Mesendoderm (in vitro differentiated cells): ENCODE results near the gene MRM1.

Experiments used
- DNase-seq: peaks from one replicate; pipeline ENCODE4 v3.0.0; 2013
- H2AK5ac ChIP-seq: 2 replicates; pipeline ENCODE4 v1.6.1; 2013; ENCODE audit warnings: low read length, inconsistent platforms
- H2BK120ac ChIP-seq: 2 replicates; pipeline ENCODE4 v1.6.1; 2013; ENCODE audit warnings: low read depth, mild to moderate bottlenecking, low read length, moderate library complexity, mixed read lengths
- H2BK15ac ChIP-seq: replicated peaks from 2 replicates; pipeline ENCODE4 v1.6.1; 2013; ENCODE audit warnings: low read depth, mild to moderate bottlenecking, moderate library complexity
- H2BK5ac ChIP-seq: 2 replicates; pipeline ENCODE4 v1.6.1; 2013; ENCODE audit warnings: low read length, inconsistent platforms
- H3K18ac ChIP-seq: 2 replicates; pipeline ENCODE4 v1.6.1; 2013; ENCODE audit warnings: mild to moderate bottlenecking, low read length, mixed read lengths
- H3K23ac ChIP-seq: one replicate; pipeline ENCODE4 v1.6.1; 2013; ENCODE audit warnings: low read length
- H3K27ac ChIP-seq: 2 replicates; pipeline ENCODE4 v1.5.1; 2013; ENCODE audit warnings: low read depth, mild to moderate bottlenecking, inconsistent platforms, low read length, moderate library complexity
- H3K27me3 ChIP-seq: 2 replicates; pipeline ENCODE4 v1.6.1; 2013; ENCODE audit warnings: low read length, control low read depth, mild to moderate bottlenecking, inconsistent platforms; ENCODE audit not compliant: insufficient read depth, poor library complexity
- H3K36me3 ChIP-seq: 2 replicates; pipeline ENCODE4 v1.6.1; 2013; ENCODE audit warnings: low read length, inconsistent platforms; ENCODE audit not compliant: control insufficient read depth, insufficient read depth
- H3K4ac ChIP-seq: one replicate; pipeline ENCODE4 v1.6.1; 2013; ENCODE audit warnings: low read depth, mild to moderate bottlenecking, low read length, moderate library complexity
- H3K4me1 ChIP-seq: 2 replicates; pipeline ENCODE4 v1.6.1; 2013; ENCODE audit warnings: low read depth, low read length, inconsistent platforms; ENCODE audit not compliant: control insufficient read depth
- H3K4me2 ChIP-seq: 2 replicates; pipeline ENCODE4 v1.6.1; 2013; ENCODE audit warnings: low read length
- H3K4me3 ChIP-seq: 2 replicates; pipeline ENCODE4 v1.5.1; 2013; ENCODE audit warnings: mild to moderate bottlenecking, low read length
- H3K56ac ChIP-seq: one replicate; pipeline ENCODE4 v1.6.1; 2013; ENCODE audit warnings: low read length
- H3K79me1 ChIP-seq: 2 replicates; pipeline ENCODE4 v1.6.1; 2013; ENCODE audit warnings: low read length, inconsistent platforms
- H3K79me2 ChIP-seq: 2 replicates; pipeline ENCODE4 v1.6.1; 2013; ENCODE audit warnings: mild to moderate bottlenecking, low read length; ENCODE audit not compliant: control insufficient read depth, insufficient read depth
- H3K9ac ChIP-seq: 2 replicates; pipeline ENCODE4 v1.6.1; 2013; ENCODE audit warnings: low read length, inconsistent platforms
- H4K5ac ChIP-seq: one replicate; pipeline ENCODE4 v1.6.1; 2013; ENCODE audit warnings: low read length
- H4K8ac ChIP-seq: one replicate; pipeline ENCODE4 v1.6.1; 2013; ENCODE audit warnings: low read depth, mild to moderate bottlenecking, control low read depth, low read length, moderate library complexity
- WGBS: extraction: QIAGEN DNeasy Blood & Tissue Kit; methylation state at CpG from one replicate; pipeline ENCODE4 v1.1.7; 2013; ENCODE audit warnings: low lambda C conversion rate, missing lambda C conversion rate; ENCODE audit not compliant: insufficient coverage; ENCODE audit errors: extremely low coverage; 5-methylcytosine and 5-hydroxymethylcytosine counted together

MRM1 gene

DNA sequence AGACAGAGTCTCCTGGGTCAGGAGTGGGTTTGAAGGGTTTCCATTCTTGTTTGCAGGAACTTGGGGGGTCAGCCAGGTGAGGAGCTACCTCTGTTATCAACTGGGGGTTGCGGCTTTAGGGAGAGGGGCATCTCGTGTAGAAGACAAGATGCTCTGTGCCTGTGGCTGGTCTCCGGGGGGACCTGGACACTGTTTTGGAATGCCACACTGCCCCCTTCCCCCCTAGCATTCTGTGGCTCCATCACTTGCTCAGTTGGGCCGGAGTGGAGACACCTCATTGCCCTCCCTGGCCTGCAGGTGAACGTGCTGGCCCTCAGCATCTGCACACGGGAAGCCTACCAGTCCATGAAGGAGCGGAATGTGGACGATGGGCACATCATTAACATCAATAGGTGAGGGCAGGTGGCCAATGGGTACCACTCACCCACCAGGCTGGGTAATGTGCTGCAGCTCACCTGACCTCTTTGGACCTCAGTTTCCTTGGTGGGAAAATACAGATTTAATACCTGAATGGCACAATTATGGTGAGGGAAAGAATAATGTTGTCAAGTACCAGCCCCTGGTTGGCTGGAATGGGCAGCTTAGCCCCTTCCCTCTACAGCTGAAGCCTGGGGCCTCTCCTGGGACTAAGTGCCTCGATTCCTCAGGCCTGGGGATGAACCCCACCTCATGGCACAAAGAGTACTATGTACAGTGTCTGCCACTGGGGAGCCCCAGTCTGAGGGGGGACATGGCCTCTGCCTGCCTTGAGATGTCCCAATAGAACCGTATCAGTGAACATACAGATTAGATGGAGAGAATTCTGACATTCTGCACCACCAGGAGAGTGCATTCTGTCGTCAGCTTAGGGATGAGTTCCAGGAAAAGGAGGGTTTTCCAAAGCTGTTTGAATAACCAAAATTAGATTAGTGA lies 3.3 kb upstream of the MRM1 start:
- peaks cover 10% of the 10 kb centered on the region for H3K79me2 ChIP-seq
- H2BK5ac ChIP-seq = no peak overlapping the region
- H3K4ac ChIP-seq = no peak overlapping the region
- H4K8ac ChIP-seq = no peak overlapping the region
- WGBS = no CpG with 5 or more reads among the region's 11 CpGs
- H2BK120ac ChIP-seq = no peak overlapping the region
- no peak overlapping the region for H4K5ac ChIP-seq
- H3K4me1 ChIP-seq = peaks cover 6% of the 10 kb centered on the region
- no peak overlapping the region for H2BK15ac ChIP-seq
- H3K9ac ChIP-seq = no peak overlapping the region
- H3K27ac ChIP-seq = no peak overlapping the region
- H3K36me3 ChIP-seq = peaks cover 2% of the 10 kb centered on the region
- peaks cover 15% of the 10 kb centered on the region for H3K79me1 ChIP-seq
- H3K27me3 ChIP-seq = no peaks in the 10 kb centered on the region
- DNase-seq = no peak
- H3K4me3 ChIP-seq = no peak overlapping the region
- H3K23ac ChIP-seq = no peak overlapping the region
- H3K4me2 ChIP-seq = no peak overlapping the region
- no peak overlapping the region for H3K18ac ChIP-seq
- H2AK5ac ChIP-seq = no peak overlapping the region
- no peak overlapping the region for H3K56ac ChIP-seq

DNA sequence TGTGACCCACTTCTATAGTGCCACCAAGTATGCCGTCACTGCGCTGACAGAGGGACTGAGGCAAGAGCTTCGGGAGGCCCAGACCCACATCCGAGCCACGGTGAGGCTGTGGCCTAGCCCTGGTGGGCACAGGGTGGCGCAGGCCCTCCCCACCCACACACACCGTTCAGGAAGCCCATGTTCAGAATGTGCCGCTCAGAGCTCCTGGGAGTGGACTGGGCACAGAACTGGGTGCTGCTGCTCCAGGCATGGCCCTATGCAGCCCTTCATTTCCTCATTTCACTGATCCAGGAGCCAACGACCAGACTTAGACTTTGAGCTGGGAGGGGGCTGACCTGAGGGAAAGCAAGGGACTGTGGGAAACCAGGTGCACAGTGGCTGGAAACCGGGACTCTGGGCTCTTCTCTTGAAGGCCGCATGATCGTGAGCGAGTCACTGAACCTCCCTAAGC lies 2.4 kb upstream of the MRM1 start:
- no peak overlapping the region for H3K23ac ChIP-seq
- H3K4me1 ChIP-seq = peaks cover 4% of the 10 kb centered on the region
- no peak overlapping the region for H2BK120ac ChIP-seq
- WGBS = no CpG with 5 or more reads among the region's 13 CpGs
- no peak overlapping the region for H4K5ac ChIP-seq
- peaks cover 10% of the 10 kb centered on the region for H3K79me1 ChIP-seq
- DNase-seq = no peak
- H2BK5ac ChIP-seq = no peak overlapping the region
- no peak overlapping the region for H3K4me3 ChIP-seq
- no peaks in the 10 kb centered on the region for H3K27me3 ChIP-seq
- H3K79me2 ChIP-seq = peaks cover 6% of the 10 kb centered on the region
- no peak overlapping the region for H3K9ac ChIP-seq
- peaks cover 2% of the 10 kb centered on the region for H3K36me3 ChIP-seq
- no peak overlapping the region for H3K4me2 ChIP-seq
- H3K4ac ChIP-seq = no peak overlapping the region
- H4K8ac ChIP-seq = no peak overlapping the region
- no peak overlapping the region for H3K18ac ChIP-seq
- no peak overlapping the region for H2BK15ac ChIP-seq
- H3K27ac ChIP-seq = no peak overlapping the region
- H3K56ac ChIP-seq = no peak overlapping the region
- H2AK5ac ChIP-seq = no peak overlapping the region

DNA sequence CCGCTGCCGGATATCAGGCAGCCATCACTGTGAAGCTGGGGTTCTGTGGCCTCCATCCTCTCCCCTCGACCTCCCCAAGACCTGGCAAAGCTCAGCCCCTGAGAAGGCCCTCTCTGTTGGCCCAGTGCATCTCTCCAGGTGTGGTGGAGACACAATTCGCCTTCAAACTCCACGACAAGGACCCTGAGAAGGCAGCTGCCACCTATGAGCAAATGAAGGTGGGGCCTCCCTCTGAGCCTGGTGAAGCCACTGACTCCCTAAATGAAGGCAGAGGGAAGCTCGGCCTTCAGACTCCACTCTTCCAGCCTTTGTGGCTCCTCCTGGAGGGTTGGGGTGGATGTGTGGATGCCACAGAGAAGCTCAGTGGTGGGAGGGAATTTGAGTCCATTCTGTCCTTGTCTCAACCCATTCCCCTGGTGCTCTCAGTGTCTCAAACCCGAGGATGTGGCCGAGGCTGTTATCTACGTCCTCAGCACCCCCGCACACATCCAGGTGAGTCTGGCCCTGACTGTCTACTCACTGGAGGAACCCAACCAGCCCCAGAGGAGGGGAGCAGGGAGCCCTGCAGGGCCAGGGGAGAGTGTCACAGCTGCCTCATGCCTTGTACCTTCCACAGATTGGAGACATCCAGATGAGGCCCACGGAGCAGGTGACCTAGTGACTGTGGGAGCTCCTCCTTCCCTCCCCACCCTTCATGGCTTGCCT lies 1.7 kb upstream of the MRM1 start:
- H3K79me1 ChIP-seq = peaks cover 14% of the 10 kb centered on the region
- H4K8ac ChIP-seq = no peak overlapping the region
- H3K18ac ChIP-seq = no peak overlapping the region
- no peak overlapping the region for H3K9ac ChIP-seq
- H3K56ac ChIP-seq = peak overlapping the region; percentile 34
- H2BK120ac ChIP-seq = no peak overlapping the region
- no peak overlapping the region for H2BK15ac ChIP-seq
- peaks cover 8% of the 10 kb centered on the region for H3K79me2 ChIP-seq
- no peaks in the 10 kb centered on the region for H3K27me3 ChIP-seq
- no peak overlapping the region for H3K4me3 ChIP-seq
- no peak for DNase-seq
- no peak overlapping the region for H3K4me2 ChIP-seq
- H4K5ac ChIP-seq = no peak overlapping the region
- H3K36me3 ChIP-seq = peaks cover 2% of the 10 kb centered on the region
- WGBS = no CpG with 5 or more reads among the region's 11 CpGs
- H3K4me1 ChIP-seq = peaks cover 7% of the 10 kb centered on the region
- H3K4ac ChIP-seq = no peak overlapping the region
- no peak overlapping the region for H2BK5ac ChIP-seq
- H3K23ac ChIP-seq = no peak overlapping the region
- H2AK5ac ChIP-seq = no peak overlapping the region
- no peak overlapping the region for H3K27ac ChIP-seq

DNA sequence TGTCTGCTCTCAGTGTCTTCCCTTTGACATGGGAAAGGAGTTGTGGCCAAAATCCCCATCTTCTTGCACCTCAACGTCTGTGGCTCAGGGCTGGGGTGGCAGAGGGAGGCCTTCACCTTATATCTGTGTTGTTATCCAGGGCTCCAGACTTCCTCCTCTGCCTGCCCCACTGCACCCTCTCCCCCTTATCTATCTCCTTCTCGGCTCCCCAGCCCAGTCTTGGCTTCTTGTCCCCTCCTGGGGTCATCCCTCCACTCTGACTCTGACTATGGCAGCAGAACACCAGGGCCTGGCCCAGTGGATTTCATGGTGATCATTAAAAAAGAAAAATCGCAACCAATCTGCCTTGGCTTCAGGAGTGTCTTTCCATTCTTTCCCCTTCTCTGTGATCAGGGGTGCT lies 918 bp upstream of the MRM1 start:
- DNase-seq = no peak
- peak overlapping the region; percentile 81 for H3K27ac ChIP-seq

DNA sequence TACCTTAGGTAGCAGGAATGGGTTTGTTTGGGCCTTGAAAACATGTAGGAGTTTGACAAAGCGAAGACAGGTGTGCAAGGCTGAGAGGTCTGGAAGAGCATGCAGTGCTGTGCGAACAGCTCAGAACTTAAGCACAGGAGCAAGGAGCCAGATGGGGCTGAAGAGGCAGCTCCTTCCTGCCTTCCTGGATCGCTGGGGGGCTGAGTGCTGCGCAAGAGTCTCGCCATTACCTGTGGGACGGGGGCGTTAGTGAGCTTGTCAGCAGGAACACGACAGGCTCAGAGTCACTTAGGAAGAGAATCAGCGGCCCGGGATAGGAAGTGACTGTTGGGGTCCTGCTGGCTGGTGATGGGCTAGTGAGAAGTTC lies 464 bp upstream of the MRM1 start:
- Histone ChIP-seq H4K5ac (no peak overlapping the region), H3K4me2 (peak overlapping the region; percentile 87), H3K56ac (peak overlapping the region; percentile 86), H3K79me2 (peaks cover 8% of the 10 kb centered on the region), H3K23ac (no peak overlapping the region), H3K36me3 (peaks cover 2% of the 10 kb centered on the region), H3K4ac (no peak overlapping the region), H3K79me1 (peaks cover 18% of the 10 kb centered on the region), H4K8ac (no peak overlapping the region), H2BK5ac (peak overlapping the region; percentile 40), H3K27ac (peak overlapping the region; percentile 81), H3K27me3 (no peaks in the 10 kb centered on the region), H2BK15ac (no peak overlapping the region), H3K9ac (peak overlapping the region; percentile 83), H3K4me1 (peaks cover 7% of the 10 kb centered on the region), H3K18ac (no peak overlapping the region), H3K4me3 (no peak overlapping the region), H2BK120ac (no peak overlapping the region), H2AK5ac (peak overlapping the region; percentile 56)
- no peak for DNase-seq
- WGBS = no CpG with 5 or more reads among the region's 10 CpGs

More for the DNA sequence above, 918 bp upstream of the MRM1 start:
- Histone ChIP-seq H2AK5ac (no peak overlapping the region), H3K4me3 (no peak overlapping the region), H3K4ac (no peak overlapping the region), H3K4me1 (peaks cover 7% of the 10 kb centered on the region), H3K56ac (peak overlapping the region; percentile 86), H2BK5ac (no peak overlapping the region), H3K23ac (no peak overlapping the region), H3K36me3 (peaks cover 2% of the 10 kb centered on the region), H3K79me1 (peaks cover 15% of the 10 kb centered on the region), H3K79me2 (peaks cover 8% of the 10 kb centered on the region), H4K5ac (no peak overlapping the region), H2BK15ac (no peak overlapping the region), H2BK120ac (no peak overlapping the region), H3K27me3 (no peaks in the 10 kb centered on the region), H3K4me2 (no peak overlapping the region), H3K18ac (no peak overlapping the region), H4K8ac (no peak overlapping the region), H3K9ac (peak overlapping the region; percentile 83)
- WGBS = no CpG with 5 or more reads among the region's 3 CpGs
